GM19468 (cell line): ENCODE measurements around the gene NEUROD6.
A peak's percentile ranks its signal among the peaks of the same experiment; 100 is the strongest.

ENCODE experiments used
- ATAC-seq: cut with Tn5 transposase; IDR thresholded peaks from one replicate; pipeline ENCODE4 v1.9.1; 2021; ENCODE audit warnings: mild to moderate bottlenecking, moderate library complexity, moderate number of reproducible peaks; ENCODE audit not compliant: unreplicated experiment; ENCODE audit errors: extremely low read depth

The NEUROD6 gene

DNA sequence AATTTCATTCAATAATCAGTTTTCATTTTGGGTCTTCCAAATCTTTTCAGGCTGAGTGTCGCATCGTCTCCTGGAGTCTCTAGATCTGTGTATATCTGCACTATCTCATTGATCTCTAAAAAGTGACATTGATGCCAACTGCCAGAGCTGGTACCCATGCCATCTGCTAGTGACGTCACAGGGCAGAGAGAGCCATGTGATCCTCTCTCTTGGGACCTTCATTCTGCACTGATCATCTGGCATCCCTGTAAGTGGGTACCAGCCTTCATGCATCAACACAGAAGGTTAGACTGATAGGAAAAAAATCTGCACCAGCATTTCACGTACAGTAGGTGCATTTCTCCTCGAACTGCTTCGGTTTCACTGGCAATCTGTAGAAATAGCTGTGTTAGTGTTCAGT lies at the start of gene NEUROD6:
Gene NEUROD6, minus strand, starts transcription at position 124 of the 400 bp plus-strand sequence. CDS start 1,458 bp downstream, outside the sequence.
- no peak for ATAC-seq

DNA sequence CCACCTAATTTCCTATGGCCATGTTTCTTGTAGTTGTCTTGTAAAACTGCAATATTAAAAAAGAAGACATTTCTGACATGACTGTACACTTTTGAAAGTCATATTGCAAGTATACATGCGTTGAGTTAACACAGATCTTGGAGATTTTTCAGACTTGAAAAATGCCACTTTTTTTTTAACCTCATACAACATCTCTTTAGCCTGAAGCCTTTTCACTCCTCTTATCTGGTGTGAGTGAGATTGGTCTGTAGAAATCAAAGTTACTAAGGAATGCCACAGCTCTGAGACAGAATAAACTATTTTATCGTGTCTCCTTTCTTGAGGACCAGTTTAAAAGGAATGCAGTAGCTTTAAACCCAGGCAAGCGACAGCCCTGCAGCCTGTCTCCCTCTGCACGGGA lies 43.9 kb upstream of the NEUROD6 start:
- no peak for ATAC-seq

DNA sequence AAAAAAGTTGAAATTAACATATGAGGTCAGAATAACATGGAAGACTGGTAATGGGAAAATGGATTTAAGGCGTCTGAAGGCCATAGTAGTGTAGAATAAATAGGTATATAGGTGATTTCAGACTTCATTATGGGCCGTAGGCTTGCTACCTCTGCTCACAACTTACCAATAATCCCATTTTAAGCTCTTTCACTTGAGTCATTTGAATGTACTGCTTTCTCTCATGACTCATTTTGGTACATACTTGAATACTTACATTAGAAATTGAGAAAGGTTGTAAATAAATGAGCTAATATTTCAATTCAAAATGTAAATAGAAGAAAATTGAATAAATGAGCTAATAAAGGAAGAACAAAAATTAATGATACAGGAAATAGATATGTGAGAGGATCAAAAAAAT lies 42.2 kb upstream of the NEUROD6 start:
- ATAC-seq, result no peak

DNA sequence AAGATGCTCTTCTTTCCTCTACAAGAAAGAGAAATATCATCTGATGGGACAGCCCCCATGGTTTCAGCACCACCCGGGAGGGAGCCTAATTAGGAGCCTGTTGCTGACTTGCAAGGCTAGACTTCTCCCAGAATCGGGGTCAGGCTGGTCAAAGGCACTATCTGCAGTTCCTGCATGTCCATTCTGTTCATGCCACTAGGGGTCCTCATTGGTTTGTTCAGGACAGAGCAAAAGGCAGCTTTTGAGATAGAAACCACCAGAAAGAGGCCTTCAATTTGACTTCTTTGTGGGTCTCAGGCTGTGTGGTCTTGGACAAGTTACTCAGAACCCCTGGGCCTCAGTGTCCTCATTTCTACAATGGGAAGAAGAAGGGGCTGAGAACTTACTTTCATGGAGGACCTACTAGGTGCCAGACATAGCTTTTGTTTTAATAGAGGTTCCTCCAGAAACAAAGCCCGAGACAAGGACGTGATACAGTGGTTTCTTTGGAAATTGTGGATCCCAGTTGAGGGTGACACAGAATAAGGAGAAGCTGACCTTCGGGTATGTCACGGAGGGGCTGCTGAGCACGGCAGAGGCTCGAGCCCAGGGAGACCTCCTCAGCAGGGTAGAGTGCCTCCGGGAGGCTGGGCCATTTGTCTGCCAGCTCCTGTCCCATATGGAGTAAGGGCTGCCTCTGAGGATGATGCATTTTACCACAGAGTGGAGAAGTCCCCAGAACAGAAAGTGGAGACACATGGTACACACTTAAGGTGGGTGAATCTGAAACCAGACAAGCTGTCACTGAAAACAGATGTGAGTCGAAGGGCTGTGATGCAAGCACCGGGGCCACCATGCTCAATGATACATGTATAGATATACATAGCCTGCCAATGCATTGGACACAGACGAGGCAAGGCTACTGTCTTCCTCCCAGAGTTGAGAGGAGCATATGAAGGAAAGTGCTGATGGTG lies 33.1 kb upstream of the NEUROD6 start:
- peak; percentile 66 for ATAC-seq

DNA sequence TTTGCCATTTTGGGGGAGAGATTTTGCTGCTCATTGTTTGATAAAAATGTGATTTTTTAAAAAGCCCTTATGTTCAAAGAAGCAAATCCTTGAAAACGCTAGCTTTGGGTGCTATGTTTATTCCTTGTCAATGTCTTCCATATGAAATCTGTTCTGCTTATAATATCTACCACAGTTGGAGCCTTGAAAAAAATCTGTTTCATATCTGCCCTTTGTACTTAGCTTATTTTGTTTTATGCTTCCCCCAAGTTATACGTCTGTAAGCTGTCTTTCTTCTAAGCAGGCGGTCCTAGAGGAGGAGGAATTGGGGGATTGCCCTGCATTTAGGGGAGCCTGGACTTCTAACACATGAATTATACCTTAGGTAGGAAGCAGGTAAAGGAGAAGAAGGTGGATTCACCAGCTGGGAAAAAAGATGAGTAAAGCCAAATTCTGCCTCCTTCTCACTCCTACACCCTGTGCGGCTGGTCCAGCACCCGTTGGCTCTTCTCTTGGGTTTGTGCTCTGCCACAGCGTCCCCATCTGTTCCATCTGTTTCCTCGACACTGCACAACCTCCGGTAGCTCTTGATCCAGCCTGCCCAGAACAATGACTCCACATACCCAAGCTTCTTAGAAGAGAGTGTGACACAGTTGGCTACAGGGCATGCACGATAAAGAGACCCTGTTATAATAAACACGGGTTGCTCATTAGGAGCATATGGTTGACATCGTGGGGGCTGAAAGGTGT lies 31.9 kb upstream of the NEUROD6 start:
- ATAC-seq, result no peak

DNA sequence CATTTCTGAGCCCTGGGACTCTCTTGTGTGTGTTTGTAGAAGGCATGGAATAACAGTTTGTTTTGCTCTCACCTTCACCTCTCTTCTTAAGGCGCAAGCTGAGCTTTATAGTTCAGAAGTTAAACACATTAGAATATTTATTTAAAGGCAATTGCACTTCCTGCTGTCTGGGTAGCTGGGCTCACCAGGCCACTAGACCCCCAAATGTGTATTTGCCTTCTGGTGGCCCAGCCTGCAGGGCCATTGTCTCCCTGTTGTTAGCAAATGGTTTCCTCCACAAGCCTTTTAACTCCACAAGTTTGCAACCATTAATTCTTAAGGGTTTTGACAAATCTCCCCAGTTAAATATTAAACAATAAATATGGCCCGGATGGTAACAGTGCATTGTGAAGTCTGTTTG lies 31.1 kb upstream of the NEUROD6 start:
- no peak for ATAC-seq

DNA sequence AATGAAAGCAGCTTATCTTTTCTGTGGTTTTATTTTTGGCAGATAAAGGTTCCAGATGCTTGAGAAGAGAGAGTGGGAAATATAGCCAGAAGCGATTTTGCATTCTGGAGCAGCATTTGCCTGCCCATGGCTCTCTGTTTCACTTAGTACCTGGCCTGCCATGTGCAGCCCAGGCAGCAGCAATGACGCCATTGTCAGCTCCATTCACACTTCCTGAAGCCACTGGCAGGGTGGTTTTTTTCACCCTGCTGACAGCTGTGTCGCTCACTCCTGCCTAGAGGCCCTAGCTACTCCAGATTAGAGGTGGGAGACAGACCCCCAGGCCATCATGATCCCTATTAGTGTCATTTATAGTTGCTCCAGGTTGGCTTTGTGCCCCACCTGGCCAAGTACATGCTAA lies 30.1 kb upstream of the NEUROD6 start:
- no peak for ATAC-seq

DNA sequence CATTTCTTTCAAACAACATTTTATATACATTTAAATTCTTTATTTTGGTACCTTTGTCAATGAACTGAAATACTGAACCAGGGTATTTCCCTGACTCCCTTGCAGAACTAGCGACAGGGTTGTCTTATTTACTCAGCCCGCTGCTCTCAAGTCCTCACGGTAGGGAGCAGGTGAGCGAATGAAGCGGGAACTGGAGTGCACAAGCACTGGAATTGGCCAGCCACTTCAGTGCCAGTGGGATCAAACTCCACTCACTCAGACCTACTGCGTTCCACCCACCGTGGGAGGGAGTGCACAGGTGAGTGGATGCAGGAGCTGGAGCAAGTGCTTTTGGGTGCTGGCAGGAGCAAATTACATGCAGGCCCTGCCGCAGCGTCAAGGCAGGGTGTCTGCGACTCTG lies 28.1 kb upstream of the NEUROD6 start:
- ATAC-seq, result no peak

DNA sequence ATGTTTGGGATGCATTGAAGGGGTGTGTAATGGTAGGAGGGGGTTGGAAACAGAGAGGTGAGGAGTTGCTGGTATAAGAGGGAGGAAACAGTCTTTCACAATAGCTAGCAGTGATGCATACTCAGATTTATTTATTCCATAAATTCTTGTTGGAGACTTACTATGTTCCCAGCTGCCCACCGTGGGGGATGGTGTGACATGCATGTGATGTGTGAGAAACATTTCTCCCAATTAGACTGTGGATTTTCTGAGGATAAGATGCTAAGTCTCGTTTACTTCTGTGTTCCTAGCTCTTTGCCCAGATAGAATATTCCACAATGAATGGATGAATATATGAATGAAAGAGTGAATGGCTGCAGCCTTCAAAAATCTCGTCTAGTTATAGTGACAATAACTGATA lies 23.0 kb upstream of the NEUROD6 start:
- no peak for ATAC-seq

DNA sequence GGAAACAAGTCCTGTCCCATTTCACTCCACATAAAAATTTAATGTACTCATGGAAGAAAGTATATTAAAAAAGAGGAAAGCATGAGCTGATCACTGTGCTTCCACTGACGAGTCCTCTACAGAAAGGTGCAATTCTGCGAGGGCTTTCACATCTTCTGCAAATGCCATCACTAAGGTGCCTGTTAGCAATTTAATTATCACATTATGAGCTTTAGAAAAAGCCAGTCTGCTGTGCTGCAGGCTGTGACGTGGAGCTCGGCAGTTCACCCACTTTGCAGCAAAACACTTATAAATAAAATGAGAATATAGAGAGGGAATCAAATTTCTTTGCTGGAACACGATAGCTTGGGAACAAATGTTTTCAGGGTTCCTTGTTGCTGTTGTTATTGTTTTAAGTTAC lies 22.5 kb upstream of the NEUROD6 start:
- ATAC-seq, result no peak

DNA sequence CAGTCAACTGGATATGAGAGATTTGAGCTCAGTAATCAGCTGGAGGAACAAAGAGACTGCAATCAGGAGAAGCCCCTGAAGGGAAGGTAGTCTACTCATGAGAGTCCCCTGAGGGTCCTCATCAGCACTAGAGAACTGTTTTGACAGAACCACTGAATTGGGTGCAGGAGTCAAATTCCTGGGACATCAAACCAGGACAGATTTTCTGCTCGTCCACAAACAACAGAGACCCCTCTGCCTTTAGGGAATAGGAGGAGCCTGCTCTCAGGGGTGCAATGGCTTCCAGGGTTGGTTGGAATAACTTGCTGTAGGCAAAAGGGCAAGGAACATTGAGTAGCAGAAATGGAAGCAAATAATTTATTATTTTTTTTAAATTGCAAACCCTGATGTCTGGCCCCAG lies 21.9 kb upstream of the NEUROD6 start:
- no peak for ATAC-seq

DNA sequence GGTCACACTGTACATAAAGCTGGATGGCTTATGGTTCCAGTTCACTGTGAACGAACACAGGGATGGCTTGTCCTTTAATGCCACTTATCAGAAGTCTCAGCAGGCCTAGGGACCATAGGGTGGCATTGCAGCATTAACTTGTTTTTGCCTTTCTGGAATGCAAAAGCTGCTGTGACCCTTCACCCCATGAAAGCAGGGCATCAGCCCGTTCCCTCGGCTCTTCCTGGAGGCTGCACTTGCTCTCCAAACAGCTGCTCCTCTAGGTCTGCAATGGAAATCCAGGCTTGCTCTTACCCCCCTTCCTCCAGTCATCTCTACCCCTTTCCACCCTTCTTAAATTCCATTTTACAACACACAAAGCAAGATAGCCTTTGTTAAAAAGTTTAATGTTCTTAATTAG lies 17.9 kb upstream of the NEUROD6 start:
- no peak for ATAC-seq

DNA sequence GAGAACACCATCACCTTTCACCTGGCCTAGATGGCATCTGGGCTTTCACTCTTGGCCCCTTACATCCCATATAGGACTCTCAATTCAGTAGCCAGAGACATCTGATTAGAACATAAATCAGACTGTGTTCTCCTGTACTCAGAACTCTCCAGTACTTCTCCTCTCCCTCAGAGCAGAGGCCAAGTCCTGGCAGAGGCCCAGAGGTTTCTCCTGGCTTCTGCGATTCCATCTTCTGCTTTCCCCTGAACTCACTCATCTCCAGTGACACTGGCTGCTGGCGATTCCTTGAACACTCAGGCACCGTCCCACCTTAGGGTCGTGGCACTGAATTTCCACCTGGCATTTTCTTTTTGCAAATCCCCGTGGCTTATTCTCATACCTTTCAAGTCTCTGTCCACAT lies 4.9 kb upstream of the NEUROD6 start:
- no peak for ATAC-seq

DNA sequence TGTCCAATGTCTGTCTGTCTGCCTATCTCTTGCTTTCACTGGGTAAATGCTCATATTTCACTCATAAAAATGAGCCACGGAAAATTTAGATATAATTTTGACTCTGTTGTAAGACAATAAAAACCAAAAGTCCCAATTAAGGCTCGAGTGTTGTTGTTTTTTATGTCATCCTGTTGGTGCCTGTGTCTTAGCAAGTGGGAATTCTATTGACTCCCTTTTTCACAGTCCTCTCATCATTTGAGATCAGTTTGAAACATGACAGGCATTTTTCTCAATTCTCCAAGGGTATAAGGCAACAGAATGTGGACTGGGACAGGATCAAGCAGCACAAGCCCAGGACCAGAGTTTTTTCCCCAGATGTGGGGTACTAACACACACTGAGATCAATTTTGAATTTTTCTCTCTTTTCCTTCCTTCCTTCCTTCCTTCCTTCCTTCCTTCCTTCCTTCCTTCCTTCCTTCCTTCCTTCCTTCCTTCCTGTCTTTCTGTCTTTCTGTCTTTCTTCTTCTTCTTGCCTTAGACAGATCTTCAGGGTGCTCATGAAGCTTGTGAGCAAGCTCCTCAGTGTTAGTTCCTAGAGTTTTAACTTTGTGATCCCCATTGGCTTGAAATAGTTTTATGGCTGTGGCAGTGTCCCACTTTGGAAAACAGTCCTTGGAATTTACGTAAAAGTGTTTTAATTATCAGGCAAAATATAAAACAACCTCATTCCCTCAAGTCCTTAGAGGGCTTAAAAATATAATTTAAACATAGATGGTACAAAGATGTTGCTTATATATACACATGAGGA lies 3.2 kb upstream of the NEUROD6 start:
- no peak for ATAC-seq

DNA sequence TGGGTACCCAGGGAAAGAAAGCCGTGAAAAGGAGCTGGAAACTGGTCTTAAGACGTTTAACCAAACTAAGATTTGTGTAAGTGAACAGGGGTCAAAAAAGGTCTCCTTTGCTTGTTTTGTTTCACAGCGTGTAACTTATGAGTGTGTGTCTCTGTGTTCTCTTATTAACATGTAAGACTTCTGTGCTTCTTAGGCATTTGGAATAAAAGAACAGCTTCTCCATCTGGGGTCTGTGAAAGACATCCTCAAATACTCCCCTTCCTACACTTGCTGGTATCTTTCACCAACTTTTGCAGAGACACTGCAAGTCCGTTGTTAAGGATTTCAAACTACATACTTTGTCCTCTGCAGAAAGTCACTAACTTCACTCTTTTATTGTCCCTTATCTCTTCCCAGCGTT lies 615 bp upstream of the NEUROD6 start:
- no peak for ATAC-seq

DNA sequence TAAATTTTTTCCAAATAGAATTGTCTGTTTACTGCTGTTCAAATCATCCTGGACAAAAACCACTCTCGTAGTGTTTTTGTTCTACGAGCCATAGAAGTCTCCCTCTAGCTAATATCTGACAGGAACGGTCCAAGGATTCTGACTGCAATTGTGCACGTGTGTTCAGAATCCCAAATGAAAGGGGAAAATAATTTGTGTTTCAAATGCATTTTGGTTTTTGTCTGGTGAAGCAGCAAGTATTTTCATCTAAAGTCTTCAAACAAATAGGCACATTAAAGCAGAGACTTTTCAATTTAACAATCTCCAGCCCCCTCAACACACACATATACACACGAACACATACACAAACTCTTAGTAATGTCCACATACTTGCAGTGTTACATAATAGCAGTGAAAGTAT lies 475 bp downstream of the NEUROD6 start:
- ATAC-seq, result no peak

DNA sequence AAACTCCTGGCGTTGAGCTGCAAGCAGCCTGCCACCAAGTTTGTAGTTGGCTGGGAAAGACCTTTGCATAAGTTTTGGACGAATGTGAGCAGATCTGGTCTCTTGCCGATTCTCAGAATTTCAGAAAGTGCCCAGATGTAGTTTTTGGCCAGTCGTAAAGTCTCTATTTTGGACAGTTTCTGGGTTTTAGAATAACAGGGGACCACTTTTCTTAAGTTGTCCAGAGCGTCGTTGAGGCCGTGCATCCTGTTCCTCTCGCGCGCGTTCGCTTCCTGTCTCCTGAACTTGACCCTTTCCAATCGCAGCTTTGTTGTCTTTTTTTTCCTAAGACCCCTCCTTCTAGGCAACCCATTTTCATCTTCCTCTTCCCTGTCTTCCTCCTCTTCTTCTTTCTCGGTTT lies 1.8 kb downstream of the NEUROD6 start:
- no peak for ATAC-seq

DNA sequence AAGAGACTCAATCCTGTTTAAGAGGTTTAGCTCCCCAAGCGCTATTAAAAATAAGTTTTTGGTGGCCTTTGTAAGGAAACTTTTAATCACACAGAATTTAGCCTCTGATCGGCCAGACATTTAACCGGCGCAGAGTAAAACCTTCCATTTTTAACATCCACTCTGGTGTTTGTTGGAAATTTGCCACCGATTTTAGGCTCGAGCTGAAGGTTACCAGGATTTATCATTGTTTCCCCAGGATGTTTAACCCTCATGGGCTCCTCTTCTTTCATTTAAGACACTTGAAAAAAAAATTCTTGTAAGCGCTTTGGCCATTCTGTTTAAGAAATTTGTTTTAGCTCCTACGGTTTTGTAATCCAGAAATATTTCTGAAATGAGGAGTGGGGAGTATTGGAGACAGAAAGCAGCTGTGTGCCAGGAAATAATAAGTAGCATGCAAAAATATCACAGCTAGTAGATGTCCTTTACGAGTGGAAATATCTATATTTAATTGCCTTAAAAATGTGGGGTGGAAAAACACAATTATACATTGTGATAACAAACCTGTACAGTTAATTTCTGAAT lies 3.4 kb downstream of the NEUROD6 start:
- no peak for ATAC-seq

DNA sequence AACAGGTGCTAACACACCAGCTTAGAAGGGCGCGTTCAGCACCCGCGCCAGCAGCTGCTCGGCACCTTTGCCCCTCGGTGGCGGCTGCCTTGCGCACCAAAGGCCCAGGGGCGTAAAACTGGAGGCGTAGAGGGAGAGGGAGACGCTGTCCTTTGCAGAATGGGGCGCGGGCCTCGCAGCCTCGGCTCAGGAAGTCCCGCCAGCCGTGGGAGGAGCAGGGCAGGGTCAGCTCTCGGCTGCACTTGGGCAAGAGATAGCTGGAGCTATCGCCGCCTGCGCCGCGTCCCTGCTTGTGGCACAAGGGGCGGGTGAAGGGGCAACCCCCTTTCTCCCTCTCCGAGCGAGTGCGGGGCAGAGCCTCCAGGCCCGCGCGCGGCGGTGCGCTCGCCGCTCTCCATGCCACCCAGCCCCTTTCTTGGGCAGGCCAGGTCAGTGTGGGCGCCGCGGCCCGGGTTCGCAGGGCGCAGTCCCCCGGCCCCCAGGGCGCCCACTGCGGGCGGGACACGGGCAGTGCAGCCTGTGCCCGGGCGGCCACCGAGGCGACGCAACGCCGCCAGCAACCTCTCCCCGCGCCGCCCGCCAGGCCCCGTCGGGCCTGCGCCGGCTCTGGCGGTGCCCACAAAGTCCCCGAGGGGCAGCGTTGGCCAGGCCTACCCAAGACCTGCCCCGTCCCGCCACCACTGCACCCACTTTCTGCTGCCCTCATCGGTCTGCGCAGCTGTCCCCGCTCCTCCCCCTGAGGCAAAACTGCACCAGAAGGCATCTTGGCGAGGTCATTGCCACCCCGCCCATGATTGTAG lies 4.1 kb downstream of the NEUROD6 start:
- ATAC-seq, result no peak

DNA sequence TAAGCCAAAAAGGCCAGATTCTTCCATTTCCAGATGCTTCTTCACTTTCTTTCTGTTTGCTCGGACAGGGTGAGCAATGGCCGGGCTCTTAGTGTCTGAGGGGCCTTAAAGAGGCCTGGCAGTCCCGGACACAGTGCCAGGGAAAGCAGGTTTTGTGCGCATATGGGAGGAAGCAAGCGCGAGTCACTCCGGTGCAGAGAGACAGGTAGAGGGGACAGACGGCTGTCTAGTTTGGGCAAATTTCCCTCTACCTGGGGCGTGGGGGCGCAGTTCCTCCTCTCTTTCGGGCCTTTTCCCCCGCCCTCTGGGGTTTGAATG lies 4.7 kb downstream of the NEUROD6 start:
- ATAC-seq, result no peak
